Stimulated activated CD8-positive, alpha-beta memory T cell treated with anti-CD3 and anti-CD28 coated beads, Interleukin-15, amount 100 ng/mL, for 4 hours (primary cell): ENCODE results near the gene OR52K2.
"Not testable (repeated sequence)": the region's sequence is repeated elsewhere in the genome, so short reads cannot be mapped to it uniquely, and the experiment has no call there.

Experiments
- DNase-seq, 2 donors: peaks; one replicate each; pipeline ENCODE4 v3.0.0-alpha.2; 2020; ENCODE audit warnings: low read depth in 2 of 2

Gene OR52K2

GRCh38 chr11:4448995-4449394 is at the start of gene OR52K2:
Gene OR52K2, plus strand, starts transcription at chr11:4449295. Its CDS starts 45 bp downstream, at chr11:4449340.
- no peak for DNase-seq

GRCh38 chr11:4406206-4406605 is 42.9 kb upstream of the OR52K2 start:
- DNase-seq = not testable (repeated sequence)

- DNase-seq = no peak
Observed at GRCh38 chr11:4416306-4416705, 32.8 kb upstream of the OR52K2 start.

- no peak for DNase-seq
Observed at GRCh38 chr11:4416816-4417215, 32.3 kb upstream of the OR52K2 start.

- DNase-seq = no peak
Observed at GRCh38 chr11:4418403-4418802, 30.7 kb upstream of the OR52K2 start.

GRCh38 chr11:4430051-4430450 is 19.0 kb upstream of the OR52K2 start:
- DNase-seq = no peak

GRCh38 chr11:4433856-4434255 is 15.2 kb upstream of the OR52K2 start:
- no peak for DNase-seq

GRCh38 chr11:4436411-4436810 is 12.7 kb upstream of the OR52K2 start:
- no peak for DNase-seq

GRCh38 chr11:4441515-4441914 is 7.6 kb upstream of the OR52K2 start:
- no peak for DNase-seq

GRCh38 chr11:4443232-4443891 is 5.7 kb upstream of the OR52K2 start:
- DNase-seq = no peak

GRCh38 chr11:4453118-4453517 is 4.0 kb downstream of the OR52K2 start:
- DNase-seq = no peak

GRCh38 chr11:4454021-4454420 is 4.9 kb downstream of the OR52K2 start:
- DNase-seq = no peak

- DNase-seq = no peak
Observed at GRCh38 chr11:4455419-4455818, 6.3 kb downstream of the OR52K2 start.

GRCh38 chr11:4459500-4459899 is 10.4 kb downstream of the OR52K2 start:
- DNase-seq = no peak

GRCh38 chr11:4460151-4460550 is 11.1 kb downstream of the OR52K2 start:
- no peak for DNase-seq

GRCh38 chr11:4464216-4465159 is 15.4 kb downstream of the OR52K2 start:
- DNase-seq = no peak

GRCh38 chr11:4465407-4465806 is 16.3 kb downstream of the OR52K2 start:
- no peak for DNase-seq

GRCh38 chr11:4466131-4466870 is 17.2 kb downstream of the OR52K2 start:
- no peak for DNase-seq

- DNase-seq = no peak
Observed at GRCh38 chr11:4466871-4467442, 17.9 kb downstream of the OR52K2 start.

- no peak for DNase-seq
Observed at GRCh38 chr11:4467811-4468606, 18.9 kb downstream of the OR52K2 start.

- no peak for DNase-seq
Observed at GRCh38 chr11:4479644-4480043, 30.5 kb downstream of the OR52K2 start.
